Duodenal mucosa (tissue), 2 donors: ENCODE results near the gene MYL11.

Source experiments
- H3K27ac ChIP-seq: one replicate; pipeline ENCODE4 v1.7.0; 2013; ENCODE audit warnings: low read depth, low read length
- H3K27me3 ChIP-seq, 2 donors: one replicate each; pipeline ENCODE4 v1.7.0; 2013; ENCODE audit warnings: low read length in 2 of 2, control low read depth in 1 of 2; ENCODE audit not compliant: insufficient read depth in 2 of 2, control insufficient read depth in 1 of 2
- H3K36me3 ChIP-seq, 2 donors: one replicate each; pipeline ENCODE4 v1.7.0; 2013; ENCODE audit warnings: low read length in 2 of 2, control low read depth in 1 of 2; ENCODE audit not compliant: insufficient read depth in 2 of 2, control insufficient read depth in 1 of 2
- H3K4me1 ChIP-seq, 2 donors: one replicate each; pipeline ENCODE4 v1.7.0; 2013; ENCODE audit warnings: low read length in 2 of 2, control low read depth in 1 of 2; ENCODE audit not compliant: insufficient read depth in 2 of 2, control insufficient read depth in 1 of 2
- H3K4me3 ChIP-seq, 2 donors: one replicate each; pipeline ENCODE4 v1.7.0; 2013; ENCODE audit warnings: low read length in 2 of 2, low read depth in 1 of 2
- H3K9ac ChIP-seq, 2 donors: one replicate each; pipeline ENCODE4 v1.7.0; 2013; ENCODE audit warnings: low read length in 2 of 2, low read depth in 1 of 2
- H3K9me3 ChIP-seq, 2 donors: one replicate each; pipeline ENCODE4 v1.7.0; 2013; ENCODE audit warnings: low read length in 2 of 2, control low read depth in 1 of 2; ENCODE audit not compliant: control insufficient read depth in 1 of 2

Gene MYL11

DNA sequence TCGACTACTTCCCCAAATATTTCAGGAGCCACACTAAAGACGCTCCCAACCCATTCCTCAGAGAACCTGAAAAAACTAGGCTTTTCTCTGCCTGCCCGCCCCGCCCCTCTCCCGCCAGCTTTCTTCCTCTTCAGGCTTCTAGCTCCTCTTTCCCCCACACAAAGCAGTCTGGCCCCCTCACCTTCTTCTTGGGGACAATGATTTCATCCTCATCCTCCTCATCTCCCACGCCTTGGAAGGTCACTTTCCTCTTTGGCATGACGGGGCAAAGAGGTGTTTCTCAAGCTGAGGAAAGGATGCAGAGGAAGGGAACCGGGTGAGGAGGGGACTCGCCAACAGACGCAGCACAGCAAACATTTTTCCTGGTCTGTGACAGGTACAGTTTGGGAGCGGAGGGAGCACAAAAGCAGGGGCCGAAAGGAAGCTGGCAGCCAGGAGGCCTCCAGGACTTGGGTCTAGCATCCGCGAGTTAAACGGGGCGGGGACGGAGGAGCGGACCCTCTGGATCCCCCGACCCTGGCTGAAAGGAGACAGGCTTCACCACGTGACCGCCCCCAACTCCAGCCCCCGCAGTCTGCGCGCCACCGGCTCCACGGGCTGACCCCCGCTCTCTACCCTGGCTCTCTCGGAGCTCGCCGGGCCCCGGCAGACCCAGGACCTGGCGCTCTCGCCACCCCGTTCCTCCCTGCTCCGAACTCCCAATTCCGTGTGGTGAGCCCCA is 20.0 kb upstream of the MYL11 start:
- peaks cover 50 to 54% of the 10 kb centered on the region in 2 donors for H3K4me1 ChIP-seq
- no peaks in the 10 kb centered on the region for H3K27me3 ChIP-seq
- H3K9me3 ChIP-seq = no peaks in the 10 kb centered on the region
- H3K9ac ChIP-seq = peak overlapping the region; percentile 79 to 97
- H3K27ac ChIP-seq = peak overlapping the region; percentile 77
- H3K36me3 ChIP-seq = peaks cover 23 to 64% of the 10 kb centered on the region in 2 donors
- peak overlapping the region; percentile 96 to 98 for H3K4me3 ChIP-seq

DNA sequence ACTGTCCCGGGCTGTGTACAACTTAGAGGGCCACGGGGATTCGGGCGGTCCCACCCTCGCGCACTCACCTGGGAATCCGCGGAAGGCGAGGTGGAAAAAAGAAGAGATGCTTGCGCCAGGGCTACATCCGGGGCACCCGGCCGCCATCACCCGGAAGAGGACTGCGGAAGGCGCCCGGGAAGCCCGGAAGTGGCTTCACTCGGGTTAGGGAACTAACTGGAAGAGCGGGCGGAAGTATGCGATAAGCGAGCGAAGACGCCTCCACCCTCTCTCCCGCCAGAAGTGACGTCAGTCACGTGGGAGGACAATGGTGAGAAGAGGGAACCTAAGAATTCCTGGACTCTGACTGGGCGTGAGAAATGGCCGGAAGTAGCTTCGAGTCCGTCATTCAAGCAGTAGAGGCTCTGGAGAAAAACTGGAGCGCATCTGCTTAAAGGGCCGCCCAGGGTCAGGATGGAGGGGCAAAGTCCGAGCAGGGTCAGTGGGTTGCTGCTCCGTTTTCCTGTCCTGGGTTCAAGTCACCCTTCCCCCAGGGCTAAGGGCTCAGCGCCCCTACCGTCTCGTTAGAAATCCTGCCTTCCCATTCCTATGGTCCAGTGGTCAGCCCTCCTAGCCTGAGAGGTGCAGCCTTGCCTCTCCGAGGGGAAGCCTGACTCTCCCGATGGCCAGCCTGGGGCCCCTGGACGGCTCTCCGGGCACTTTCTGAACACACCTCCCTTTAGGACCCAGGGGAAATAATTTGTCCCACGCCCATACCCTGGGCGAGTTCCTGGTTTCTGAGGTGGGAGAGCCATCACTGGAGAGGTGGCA is 19.3 kb upstream of the MYL11 start, which contains the start of gene CD2BP2:
CD2BP2 (minus strand) TSS at position 165 of the 810 bp plus-strand sequence. CDS start 627 bp downstream, outside the sequence.
- Histone ChIP-seq H3K4me1 (peaks cover 50 to 54% of the 10 kb centered on the region in 2 donors), H3K4me3 (peak within 1 kb of the TSS; percentile 96 to 98), H3K9ac (peak within 1 kb of the TSS; percentile 79 to 97), H3K9me3 (no peaks in the 10 kb centered on the region), H3K27me3 (no peaks in the 10 kb centered on the region), H3K36me3 (peaks cover 24 to 69% of the 10 kb centered on the region in 2 donors), H3K27ac (peak within 1 kb of the TSS; percentile 98)

DNA sequence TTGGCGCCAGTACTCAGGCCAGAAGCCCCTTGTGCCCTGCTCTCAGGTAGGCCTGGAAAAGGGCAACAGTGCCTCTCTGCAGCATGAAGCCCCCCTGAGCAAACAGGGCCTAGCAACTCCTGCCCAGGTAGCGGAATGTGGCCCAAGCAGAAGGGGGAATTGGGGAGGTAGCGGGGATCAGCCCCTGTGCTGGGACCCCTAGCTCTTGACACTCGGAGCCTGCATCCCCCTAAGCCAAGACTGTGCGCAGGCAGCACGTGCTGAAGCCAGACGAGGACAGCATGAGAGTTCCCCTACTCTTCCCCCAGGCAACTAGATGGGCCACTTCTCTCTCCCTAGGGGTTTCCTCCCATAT is 18.7 kb upstream of the MYL11 start:
- H3K27ac ChIP-seq = peak overlapping the region; percentile 98
- H3K9ac ChIP-seq = peak overlapping the region; percentile 79 to 97
- no peaks in the 10 kb centered on the region for H3K9me3 ChIP-seq
- no peaks in the 10 kb centered on the region for H3K27me3 ChIP-seq
- H3K36me3 ChIP-seq = peaks cover 24 to 67% of the 10 kb centered on the region in 2 donors
- H3K4me3 ChIP-seq = peak overlapping the region; percentile 96 to 98
- H3K4me1 ChIP-seq = peaks cover 45 to 49% of the 10 kb centered on the region in 2 donors

DNA sequence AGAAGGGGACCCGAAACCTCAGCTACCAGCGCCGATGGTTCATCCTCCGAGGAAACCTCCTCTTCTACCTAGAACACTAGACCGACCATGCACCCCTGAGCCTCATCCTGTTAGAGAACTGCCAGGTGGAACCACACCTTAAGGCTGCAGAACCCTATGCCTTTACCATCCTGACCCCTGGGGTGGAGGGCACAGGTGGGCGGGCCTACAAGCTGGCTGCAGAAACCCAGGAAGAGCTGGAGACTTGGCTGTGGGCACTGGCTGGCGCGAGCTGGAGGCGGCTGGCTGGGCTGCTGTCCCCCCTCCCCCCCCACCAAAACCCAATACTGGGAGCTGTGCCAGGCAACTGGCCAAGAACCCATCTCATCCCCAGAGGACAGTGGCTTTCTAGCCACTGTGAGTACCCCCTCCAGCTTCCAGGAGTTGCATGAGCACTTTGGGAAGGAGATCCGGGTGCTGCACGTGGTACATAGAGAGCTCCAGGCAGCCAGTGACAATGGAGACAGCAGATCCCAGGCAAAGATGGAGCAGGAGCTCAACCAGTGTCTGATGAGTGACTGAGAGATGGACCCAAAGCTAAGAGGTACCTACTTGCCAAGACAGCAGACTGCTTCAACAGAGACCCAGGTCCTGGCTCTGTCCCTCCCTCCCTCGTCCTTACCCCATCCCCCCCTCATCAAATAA is 18.1 kb upstream of the MYL11 start:
- H3K36me3 ChIP-seq = peaks cover 24 to 61% of the 10 kb centered on the region in 2 donors
- peak overlapping the region; percentile 96 to 98 for H3K4me3 ChIP-seq

DNA sequence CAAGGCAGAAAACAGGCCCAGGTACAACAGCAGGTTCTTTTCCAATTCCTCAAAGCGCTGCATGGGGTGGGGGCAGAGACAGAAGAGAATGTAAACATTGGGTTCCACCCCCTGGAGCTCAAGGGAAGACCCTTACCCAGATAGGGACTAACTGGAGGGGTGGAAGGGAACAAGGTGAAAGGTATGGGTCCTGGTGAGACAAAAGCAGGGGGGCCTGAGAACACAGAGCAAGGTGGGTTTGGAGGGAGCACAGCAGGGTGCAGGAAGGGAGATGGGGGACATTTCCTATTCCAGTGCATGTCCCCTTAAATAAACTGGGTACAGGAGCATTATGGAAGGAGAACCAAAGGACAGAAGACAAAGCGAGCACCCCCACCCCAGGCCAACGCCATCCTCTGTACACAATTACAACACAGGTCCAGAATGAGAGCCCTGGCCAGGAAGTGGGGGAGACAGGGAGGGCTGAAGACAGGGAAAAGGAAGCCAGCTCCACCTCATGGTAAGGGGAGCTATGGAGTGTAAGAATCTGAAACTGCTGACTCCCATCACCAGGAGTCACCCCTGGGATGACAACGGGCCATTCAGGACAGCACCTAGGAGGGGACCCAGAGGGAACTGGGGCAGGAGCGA is 17.4 kb upstream of the MYL11 start:
- Histone ChIP-seq H3K27me3 (no peaks in the 10 kb centered on the region), H3K36me3 (peaks cover 21 to 56% of the 10 kb centered on the region in 2 donors), H3K9me3 (no peaks in the 10 kb centered on the region), H3K9ac (no peak overlapping the region), H3K27ac (no peak overlapping the region), H3K4me1 (peaks cover 32 to 37% of the 10 kb centered on the region in 2 donors), H3K4me3 (no peak overlapping the region)

More for the DNA sequence above, 18.1 kb upstream of the MYL11 start:
- peaks cover 39 to 43% of the 10 kb centered on the region in 2 donors for H3K4me1 ChIP-seq
- H3K9me3 ChIP-seq = no peaks in the 10 kb centered on the region
- no peaks in the 10 kb centered on the region for H3K27me3 ChIP-seq
- H3K9ac ChIP-seq = peak overlapping the region; percentile 79 to 97
- H3K27ac ChIP-seq = no peak overlapping the region

DNA sequence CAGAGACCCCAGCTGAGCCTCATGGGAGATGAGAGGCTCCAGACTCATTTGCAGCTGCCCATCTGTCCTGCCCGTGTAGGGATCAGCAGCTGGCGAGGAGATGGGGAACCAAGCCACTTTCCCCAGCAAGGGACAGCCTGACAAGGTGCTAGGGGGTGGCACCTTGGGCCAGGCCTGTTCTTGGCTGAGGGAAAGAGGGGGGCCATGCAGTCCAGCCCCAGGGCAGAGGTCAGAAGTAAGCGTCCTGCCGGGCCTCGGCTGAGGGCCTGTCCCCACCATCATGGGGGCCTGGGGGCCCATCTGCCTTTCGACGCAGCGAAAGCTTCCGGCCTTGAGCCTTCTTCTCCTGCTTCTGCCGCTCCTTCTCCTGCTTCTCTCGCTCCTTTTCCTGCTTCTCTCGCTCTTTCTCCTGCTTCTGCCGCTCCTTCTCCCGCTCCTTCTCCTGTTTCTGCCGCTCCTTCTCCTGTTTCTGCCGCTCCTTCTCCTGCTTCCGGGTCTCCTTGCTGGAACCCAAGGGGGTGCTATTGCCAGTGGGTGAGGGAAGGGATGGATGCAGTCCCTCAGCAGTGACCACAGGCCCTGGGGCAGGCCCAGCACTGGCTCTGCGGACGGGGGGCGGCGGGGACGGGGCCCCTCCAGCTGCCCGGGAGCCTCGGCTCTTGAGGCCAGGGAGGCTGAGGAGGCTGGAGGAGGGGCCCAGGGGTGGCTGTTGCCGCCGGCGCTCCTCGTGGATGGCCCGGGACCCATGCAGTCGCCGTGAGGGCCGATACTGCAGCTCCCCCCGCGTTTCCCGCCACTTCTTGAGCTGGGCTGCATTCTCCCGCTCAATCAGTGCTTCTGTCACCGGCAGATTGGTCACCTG is 16.7 kb upstream of the MYL11 start:
- H3K36me3 ChIP-seq = peaks cover 17 to 55% of the 10 kb centered on the region in 2 donors
- no peaks in the 10 kb centered on the region for H3K9me3 ChIP-seq
- no peak overlapping the region for H3K4me3 ChIP-seq
- no peaks in the 10 kb centered on the region for H3K27me3 ChIP-seq
- peaks cover 27 to 33% of the 10 kb centered on the region in 2 donors for H3K4me1 ChIP-seq
- no peak overlapping the region for H3K9ac ChIP-seq
- H3K27ac ChIP-seq = no peak overlapping the region

DNA sequence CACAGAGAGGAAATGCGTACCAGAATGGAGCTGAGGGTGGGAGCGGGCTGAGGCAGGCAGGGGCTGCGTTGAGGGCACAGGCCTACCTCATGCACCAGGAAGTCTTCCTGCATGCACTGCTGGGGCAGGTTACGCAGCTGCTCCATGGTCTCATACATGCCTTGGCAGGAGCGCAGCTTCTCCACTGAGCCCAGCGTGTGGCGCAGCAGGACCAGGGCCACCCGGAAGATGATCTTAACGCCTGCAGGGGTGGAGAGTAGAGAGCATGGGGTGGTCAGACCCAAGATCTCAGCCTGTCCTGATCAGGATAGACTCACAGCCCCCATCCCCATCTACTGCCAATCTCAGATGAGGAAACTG is 16.0 kb upstream of the MYL11 start:
- Histone ChIP-seq H3K27me3 (no peaks in the 10 kb centered on the region), H3K9ac (no peak overlapping the region), H3K4me1 (peaks cover 22 to 31% of the 10 kb centered on the region in 2 donors), H3K9me3 (no peaks in the 10 kb centered on the region), H3K27ac (no peak overlapping the region), H3K4me3 (no peak overlapping the region), H3K36me3 (peaks cover 14 to 51% of the 10 kb centered on the region in 2 donors)

DNA sequence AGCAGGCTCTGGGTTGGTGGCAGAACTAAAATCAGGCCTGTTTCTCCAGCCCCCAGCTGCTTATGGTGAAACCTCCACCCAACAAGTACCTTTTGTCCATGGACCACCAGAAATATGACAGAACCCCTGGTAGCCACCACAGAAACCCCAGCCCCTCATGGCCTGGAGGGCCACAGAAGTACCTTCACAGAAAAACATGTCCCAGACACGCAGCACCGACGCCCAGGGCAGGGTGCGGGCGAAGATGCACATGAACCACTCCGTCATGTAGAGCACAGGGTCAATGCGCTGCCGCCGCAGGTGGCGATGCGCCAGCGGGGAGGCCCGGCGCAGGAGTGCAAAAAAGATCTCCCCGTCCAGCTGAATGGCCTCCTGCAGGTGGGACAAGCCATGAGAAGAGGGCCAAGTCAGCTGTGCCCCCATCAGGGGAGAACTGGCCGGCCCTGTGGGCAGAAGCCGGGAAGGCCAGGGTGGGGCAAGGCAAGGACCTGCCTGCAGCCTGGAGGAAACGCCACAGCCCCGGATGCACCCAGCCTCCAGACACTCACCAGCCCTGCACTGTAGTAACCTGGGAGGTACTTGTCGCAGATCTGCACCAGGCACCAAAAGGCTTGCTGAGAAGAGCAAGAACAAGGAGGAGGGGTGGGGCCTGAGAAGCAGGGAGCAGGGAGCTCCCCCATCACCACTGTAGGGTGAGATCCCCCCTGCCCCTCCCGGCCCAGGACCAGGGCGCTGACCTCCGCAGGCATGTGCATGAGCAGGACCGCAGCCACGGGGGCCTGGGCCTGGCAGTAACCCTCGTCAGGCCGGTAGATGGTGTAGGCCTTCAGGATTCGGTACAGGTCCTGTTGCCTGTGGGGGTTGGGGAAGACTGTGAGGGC is 15.4 kb upstream of the MYL11 start:
- Histone ChIP-seq H3K4me1 (peaks cover 15 to 24% of the 10 kb centered on the region in 2 donors), H3K27ac (no peak overlapping the region), H3K9ac (no peak overlapping the region), H3K27me3 (no peaks in the 10 kb centered on the region), H3K4me3 (no peak overlapping the region), H3K9me3 (no peaks in the 10 kb centered on the region), H3K36me3 (peaks cover 14 to 48% of the 10 kb centered on the region in 2 donors)
